SH-SY5Y (cell line): ENCODE data around the gene RYR3.

Experiments
- GATA2 ChIP-seq: IDR thresholded peaks from 2 replicates; pipeline ENCODE4 v1.6.1; 2011; ENCODE audit warnings: mild to moderate bottlenecking, low read depth, low read length
- GATA3 ChIP-seq: IDR thresholded peaks from 2 replicates; pipeline ENCODE4 v1.6.1; 2011; ENCODE audit warnings: low read depth, mild to moderate bottlenecking, low read length, moderate library complexity

- TF ChIP-seq GATA2 (no peak), GATA3 (no peak)
Observed at GRCh38 chr15:33545866-33546265, 235.1 kb downstream of the RYR3 start.
